Transverse colon (tissue), 4 donors: Measurements from ENCODE around the gene TMUB1.

ENCODE experiments used
- EP300 ChIP-seq: sonication (generic); formaldehyde crosslinking; IDR thresholded peaks from one replicate; pipeline ENCODE4 v1.6.1; 2017; ENCODE audit warnings: antibody characterized with exemption, low read depth
- POLR2A ChIP-seq: fragments of 450-650 bp; IDR thresholded peaks from one replicate; pipeline ENCODE4 v1.6.1; 2016; ENCODE audit warnings: antibody characterized with exemption, mild to moderate bottlenecking, moderate library complexity
- POLR2AphosphoS5 ChIP-seq, 3 donors: sonication (generic); formaldehyde crosslinking; IDR thresholded peaks; one replicate each; pipeline ENCODE4 v1.6.1; 2016; ENCODE audit warnings: antibody characterized with exemption in 3 of 3
- TF ChIP-seq, protein P1 (sequence below), 5 experiments: fragments of 200-600 bp in 3 of 5; fragments of 450-650 bp in 2 of 5; sonication (generic) in 3 of 5; IDR thresholded peaks; 1 replicate in 2 of 5; 2 replicates in 3 of 5; pipeline ENCODE4 v1.5.1; 2016 to 2017; ENCODE audit warnings: antibody characterized with exemption in 5 of 5, inconsistent platforms in 3 of 5, mild to moderate bottlenecking in 2 of 5, moderate library complexity in 1 of 5

DNA sequence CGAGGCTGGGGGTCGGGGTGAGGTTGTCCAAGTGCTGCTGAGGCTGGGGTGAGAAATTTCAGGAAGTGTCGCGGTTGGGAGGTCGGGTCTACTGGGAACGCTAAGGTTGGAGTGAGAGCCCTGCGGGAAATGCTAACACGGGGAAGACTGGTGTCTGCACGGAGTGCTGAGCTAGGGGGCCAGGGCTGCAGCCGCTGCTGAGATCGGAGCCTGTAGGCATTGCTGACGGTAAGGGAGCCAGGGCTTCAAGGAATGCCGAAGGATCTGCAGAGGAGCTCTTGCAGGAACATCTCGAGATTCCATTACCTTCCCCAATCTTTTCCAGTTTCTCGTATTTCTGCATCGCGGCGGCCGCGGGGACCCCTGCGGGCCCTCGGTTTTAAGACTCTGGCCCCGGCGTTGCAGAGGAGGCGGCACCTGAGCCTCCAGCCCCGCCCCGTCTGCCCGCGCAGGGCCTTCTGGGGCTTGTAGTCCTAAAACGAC is 25.7 kb downstream of the TMUB1 start, which contains the start of gene CDK5:
- TF ChIP-seq, protein P1, sequence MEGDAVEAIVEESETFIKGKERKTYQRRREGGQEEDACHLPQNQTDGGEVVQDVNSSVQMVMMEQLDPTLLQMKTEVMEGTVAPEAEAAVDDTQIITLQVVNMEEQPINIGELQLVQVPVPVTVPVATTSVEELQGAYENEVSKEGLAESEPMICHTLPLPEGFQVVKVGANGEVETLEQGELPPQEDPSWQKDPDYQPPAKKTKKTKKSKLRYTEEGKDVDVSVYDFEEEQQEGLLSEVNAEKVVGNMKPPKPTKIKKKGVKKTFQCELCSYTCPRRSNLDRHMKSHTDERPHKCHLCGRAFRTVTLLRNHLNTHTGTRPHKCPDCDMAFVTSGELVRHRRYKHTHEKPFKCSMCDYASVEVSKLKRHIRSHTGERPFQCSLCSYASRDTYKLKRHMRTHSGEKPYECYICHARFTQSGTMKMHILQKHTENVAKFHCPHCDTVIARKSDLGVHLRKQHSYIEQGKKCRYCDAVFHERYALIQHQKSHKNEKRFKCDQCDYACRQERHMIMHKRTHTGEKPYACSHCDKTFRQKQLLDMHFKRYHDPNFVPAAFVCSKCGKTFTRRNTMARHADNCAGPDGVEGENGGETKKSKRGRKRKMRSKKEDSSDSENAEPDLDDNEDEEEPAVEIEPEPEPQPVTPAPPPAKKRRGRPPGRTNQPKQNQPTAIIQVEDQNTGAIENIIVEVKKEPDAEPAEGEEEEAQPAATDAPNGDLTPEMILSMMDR (IDR thresholded peaks at IDR 0.05) = no peak
- TF ChIP-seq POLR2AphosphoS5 (IDR thresholded peaks at IDR 0.05) (no peak), POLR2A (no peak), EP300 (no peak)
